K562 (cell line): ENCODE results near the gene PRKG1. TPM values are rescaled to one million over a fixed set of nuclear protein-coding genes. Genes with fewer than 3 reads are reported as not detected.

Experiments used
- ATAC-seq: fragments of 200-7000 bp; cut with Tn5 transposase; 3 replicates; pipeline ENCODE4 v1.9.1; 2020; ENCODE audit warnings: moderate library complexity
- BruUV-seq: library from RNA; stranded (reverse); fragments of 400-500 nt; replicated peaks from 2 replicates; lab custom pipeline; 2021; lab: Mats Ljungman, UMichigan
- CTCF ChIA-PET: fragments of 300-600 bp; formaldehyde crosslinking; extraction: SDS; loops from one replicate; lab custom pipeline; 2021; ENCODE audit warnings: low intra/inter-chr PET ratio; lab: Yijun Ruan, JAX
- POLR2A ChIA-PET: fragments of 300-600, 350-650 bp; sonication (Branson Sonifier 250); formaldehyde crosslinking; extraction: SDS; loops from one replicate; lab custom pipeline; 2021; ENCODE audit warnings: antibody characterized with exemption, inconsistent platforms; lab: Yijun Ruan, JAX
- DNase-seq, 4 experiments: peaks; one replicate each; pipeline versions ENCODE4 v3.0.0 to v3.0.0-alpha.2; 2011 to 2018; ENCODE audit warnings: low spot score in 3 of 4, mixed read lengths in 3 of 4; ENCODE audit errors: extremely low read depth in 1 of 4
- FAIRE-seq: peaks from 2 replicates; lab custom pipeline; 2011; peaks lifted over from hg19 to GRCh38; lab: Jason Lieb, UNC
- H2AFZ ChIP-seq: 2 replicates; pipeline ENCODE4 v1.6.0; 2011; ENCODE audit warnings: low read depth, low read length, control low read depth, inconsistent platforms
- H3K27ac ChIP-seq: fragments of 200-600 bp; 3 replicates; pipeline ENCODE4 v1.8.0; 2011; ENCODE audit warnings: low read depth, mild to moderate bottlenecking, control low read depth, inconsistent platforms, low read length, moderate library complexity, mixed read lengths; ENCODE audit errors: extremely low read depth
- H3K27me3 ChIP-seq, 2 experiments: fragments of 300-600 bp in 1 of 2; 2 replicates in 1 of 2; 3 replicates in 1 of 2; pipeline versions ENCODE4 v1.6.0 to v1.8.0; 2011; ENCODE audit warnings: inconsistent platforms in 2 of 2, low read length in 2 of 2, mild to moderate bottlenecking in 1 of 2, mixed read lengths in 1 of 2, moderate library complexity in 1 of 2; ENCODE audit not compliant: control insufficient read depth in 2 of 2, insufficient read depth in 2 of 2
- H3K36me3 ChIP-seq: fragments of 300-600 bp; 3 replicates; pipeline ENCODE4 v1.8.0; 2011; ENCODE audit warnings: mild to moderate bottlenecking, low read length, inconsistent platforms; ENCODE audit not compliant: control insufficient read depth, insufficient read depth
- H3K4me1 ChIP-seq, 2 experiments: fragments of 200-600 bp in 1 of 2; replicated peaks in 1 of 2; 2 replicates in 1 of 2; 3 replicates in 1 of 2; pipeline versions ENCODE4 v1.5.1 to v1.8.0; 2011; ENCODE audit warnings: inconsistent platforms in 2 of 2, low read length in 2 of 2, mild to moderate bottlenecking in 1 of 2, mixed read lengths in 1 of 2, moderate library complexity in 1 of 2; ENCODE audit not compliant: control insufficient read depth in 2 of 2, insufficient read depth in 2 of 2
- H3K4me2 ChIP-seq: 2 replicates; pipeline ENCODE4 v1.6.1; 2011; ENCODE audit warnings: low read length, control low read depth, inconsistent platforms, mixed read lengths; ENCODE audit not compliant: insufficient read depth
- H3K4me3 ChIP-seq: fragments of 200-600 bp; sonication (generic), shearing (Covaris generic); 2 replicates; pipeline ENCODE4 v1.5.1; 2016; ENCODE audit warnings: control low read depth, inconsistent platforms
- H3K79me2 ChIP-seq: fragments of 200-600 bp; 3 replicates; pipeline ENCODE4 v1.8.0; 2011; ENCODE audit warnings: low read length, inconsistent platforms; ENCODE audit not compliant: control insufficient read depth, insufficient read depth
- H3K9ac ChIP-seq, 2 experiments: 2 replicates each; pipeline versions ENCODE4 v1.6.0 to v1.6.1; 2011; ENCODE audit warnings: low read depth in 2 of 2, low read length in 2 of 2, control low read depth in 1 of 2, inconsistent platforms in 1 of 2, mild to moderate bottlenecking in 1 of 2, mixed read lengths in 1 of 2; ENCODE audit not compliant: insufficient read depth in 1 of 2
- H3K9me1 ChIP-seq: one replicate; pipeline ENCODE4 v1.6.0; 2011; ENCODE audit warnings: inconsistent platforms, mild to moderate bottlenecking, low read length, moderate library complexity; ENCODE audit not compliant: control insufficient read depth, insufficient read depth
- H3K9me3 ChIP-seq: replicated peaks from 2 replicates; pipeline ENCODE4 v1.5.1; 2011; ENCODE audit warnings: low read depth, low read length, inconsistent platforms; ENCODE audit not compliant: control insufficient read depth, insufficient read depth
- H4K20me1 ChIP-seq: replicated peaks from 2 replicates; pipeline ENCODE4 v1.6.1; 2011; ENCODE audit warnings: low read length, inconsistent platforms, mixed read lengths; ENCODE audit not compliant: control insufficient read depth, insufficient read depth
- ATF6 ChIP-seq: sonication (generic); formaldehyde crosslinking; IDR thresholded peaks from 2 replicates; pipeline ENCODE4 v1.4.0; 2020; ENCODE audit warnings: mild to moderate bottlenecking, missing genetic modification reagents
- BCL6 ChIP-seq: fragments of 250-450 bp; sonication (Bioruptor Pico); IDR thresholded peaks from 2 replicates; pipeline ENCODE4 v1.4.0; 2020
- CBX8 ChIP-seq: fragments of 200-600 bp; sonication (generic); IDR thresholded peaks from 2 replicates; pipeline ENCODE4 v1.6.1; 2012; ENCODE audit warnings: borderline replicate concordance, mixed run types, low read depth, mild to moderate bottlenecking, moderate library complexity, mixed read lengths, low read length, control low read depth, inconsistent platforms; ENCODE audit not compliant: poor library complexity, severe bottlenecking; ENCODE audit errors: extremely low read depth
- CHD1 ChIP-seq: fragments of 200-600 bp; sonication (generic); IDR thresholded peaks from one replicate; pipeline ENCODE4 v1.6.1; 2012; ENCODE audit warnings: mild to moderate bottlenecking, moderate library complexity, low read length, inconsistent platforms
- DLX4 ChIP-seq: fragments of 250-450 bp; sonication (Bioruptor Pico); IDR thresholded peaks from 2 replicates; pipeline ENCODE4 v1.6.1; 2021; ENCODE audit warnings: mild to moderate bottlenecking
- EHMT2 ChIP-seq: fragments of 450-650 bp; IDR thresholded peaks from 2 replicates; pipeline ENCODE4 v1.6.1; 2018; ENCODE audit warnings: antibody characterized with exemption
- GTF2A2 ChIP-seq: IDR thresholded peaks from 2 replicates; pipeline ENCODE4 v1.6.1; 2016; ENCODE audit warnings: mild to moderate bottlenecking, missing genetic modification characterization, missing compliant biosample characterization
- GTF2E2 ChIP-seq: fragments of 200-800 bp; sonication (Bioruptor generic); IDR thresholded peaks from 2 replicates; pipeline ENCODE4 v1.6.1; 2016; ENCODE audit warnings: missing genetic modification characterization, missing compliant biosample characterization
- HBP1 ChIP-seq: fragments of 450-650 bp; formaldehyde crosslinking; IDR thresholded peaks from 2 replicates; pipeline ENCODE4 v1.4.0; 2022; ENCODE audit warnings: missing genetic modification characterization
- NEUROD1 ChIP-seq: fragments of 150-350 bp; IDR thresholded peaks from 2 replicates; pipeline ENCODE4 v1.6.1; 2014; ENCODE audit warnings: borderline replicate concordance, low read length, low read depth; ENCODE audit not compliant: partially characterized antibody
- NFYB ChIP-seq: IDR thresholded peaks from 2 replicates; pipeline ENCODE4 v1.6.1; 2011; ENCODE audit warnings: mild to moderate bottlenecking, moderate library complexity; ENCODE audit not compliant: insufficient read length; ENCODE audit errors: extremely low read depth
- PKNOX1 ChIP-seq: fragments of 450-650 bp; IDR thresholded peaks from 2 replicates; pipeline ENCODE4 v1.6.1; 2016
- RB1 ChIP-seq: fragments of 450-650 bp; IDR thresholded peaks from 2 replicates; pipeline ENCODE4 v1.6.1; 2017; ENCODE audit warnings: low read depth, mild to moderate bottlenecking
- SMAD3 ChIP-seq: fragments of 450-650 bp; formaldehyde crosslinking; conservative IDR thresholded peaks from 2 replicates; pipeline ENCODE4 v1.4.0; 2020; ENCODE audit warnings: mild to moderate bottlenecking
- TAF1 ChIP-seq: IDR thresholded peaks from 2 replicates; pipeline ENCODE4 v1.6.1; 2011; ENCODE audit warnings: mild to moderate bottlenecking, low read length, moderate library complexity; ENCODE audit not compliant: insufficient read depth, control insufficient read depth, severe bottlenecking; ENCODE audit errors: extremely low read depth
- WGBS: fragments of 100-300 bp; shearing (Covaris generic); methylation state at CpG from one replicate; pipeline ENCODE4 v1.1.6; 2016; ENCODE audit warnings: low coverage, mixed read lengths; ENCODE audit not compliant: insufficient coverage; ENCODE audit errors: missing lambda C conversion rate; 5-methylcytosine and 5-hydroxymethylcytosine counted together
- in situ Hi-C: fragments of 300-500 bp; cut with MboI; formaldehyde crosslinking; loops from 4 replicates; pipeline ENCODE4 v1.15.0; 2018; ENCODE audit warnings: inconsistent platforms, mixed read lengths
- intact Hi-C: fragments of 100-400 bp; cut with micrococcal nuclease; formaldehyde crosslinking; loops from 2 replicates; pipeline ENCODE4 v1.14.2; 2022
- polyA plus RNA-seq, 8 experiments: library from polyadenylated mRNA; depleted of rRNA in 4 of 8; stranded (reverse) in 5 of 8; unstranded in 3 of 8; fragments of >200 nt; fragmentation: Nextera tagmentation in 2 of 8; fragmentation: Illumina TruSeq in 1 of 8; extraction: Ambion mirVana in 2 of 8; extraction: Trizol in 1 of 8; gene quantifications; 2 replicates each; pipeline versions ENCODE4 v1.2.1 to v1.2.3, GENCODE V29; 2011 to 2014; ENCODE audit warnings: inconsistent platforms in 1 of 8, missing spikeins in 1 of 8
- total RNA-seq, 7 experiments: library from RNA; depleted of rRNA in 6 of 7; stranded (reverse); fragments of >200 nt in 6 of 7; fragmentation: Illumina TruSeq in 2 of 7; extraction: Trizol in 2 of 7; gene quantifications; 2 replicates each; pipeline versions ENCODE4 v1.2.1 to v1.2.3, GENCODE V29; 2011 to 2021; ENCODE audit warnings: low replicate concordance in 1 of 7

Gene PRKG1
- total and polyA plus RNA-seq, 9 of the 15 experiments (the other 6 are each of a cell fraction or from before 2014, with no cell fraction given): 0.22 TPM; not detected in 8

- intact Hi-C loops: loop anchor here (10.0 kb wide), 1 partner anchor 1415 kb away; no protein-coding TSS in a partner anchor
- DNase-seq (no peak), FAIRE-seq (no peak), ATAC-seq (no peak)
- Histone ChIP-seq H3K9me1 (no peaks in the 10 kb centered on the region), H3K36me3 (no peaks in the 10 kb centered on the region), H3K27ac (no peak overlapping the region), H3K79me2 (no peaks in the 10 kb centered on the region), H3K9me3 (peaks cover 2% of the 10 kb centered on the region; the same call in 1 of the 2 replicates), H4K20me1 (no peaks in the 10 kb centered on the region), H3K4me3 (no peak overlapping the region), H2AFZ (no peak overlapping the region), H3K9ac (no peak overlapping the region), H3K4me1 (no peaks in the 10 kb centered on the region), H3K4me2 (no peak overlapping the region), H3K27me3 (no peaks in the 10 kb centered on the region)
- in situ Hi-C loops: loop anchor here (25.0 kb wide), 1 partner anchor 1198 kb away; no protein-coding TSS in a partner anchor
- ChIA-PET POLR2A (no interaction called here), CTCF (no interaction called here)
- WGBS: under 1% methylated on average over 6 of the region's 6 CpGs
- no TSS peak for BruUV-seq
- TF ChIP-seq CBX8: no peak
- TF ChIP-seq RB1: no peak
- no peak for TF ChIP-seq HBP1 (CRISPR knock-in tag)
- TF ChIP-seq GTF2A2 (tag): no peak
- TF ChIP-seq GTF2E2 (tag): no peak
- no peak for TF ChIP-seq ATF6 (CRISPR knock-in tag)
- no peak for TF ChIP-seq NEUROD1
- TF ChIP-seq SMAD3 (CRISPR knock-in tag): no peak
- no peak for TF ChIP-seq TAF1
- TF ChIP-seq DLX4 (CRISPR knock-in tag): no peak
- TF ChIP-seq NFYB: no peak
- TF ChIP-seq EHMT2: no peak
- TF ChIP-seq PKNOX1: no peak
- no peak for TF ChIP-seq CHD1
- no peak for TF ChIP-seq BCL6 (CRISPR knock-in tag)
Measured at GRCh38 chr10:52210161-52210560, 1135.9 kb downstream of the PRKG1 start.
